Natural killer cell (primary cell): ENCODE results near the gene CD109. TPM values are rescaled to one million over a fixed set of nuclear protein-coding genes. Genes with fewer than 3 reads are reported as not detected.
"Not testable (repeated sequence)": the region's sequence is repeated elsewhere in the genome, so short reads cannot be mapped to it uniquely, and the experiment has no call there.

ENCODE experiments used
- ATAC-seq, 3 donors: fragments of 150-1000 bp in 2 of 3; fragments of 200-7000 bp in 1 of 3; cut with Tn5 transposase; 1 replicate in 1 of 3; 2 replicates in 2 of 3; pipeline ENCODE4 v1.10.0; 2021; ENCODE audit warnings: mild to moderate bottlenecking in 2 of 3, moderate library complexity in 2 of 3
- DNase-seq, 2 donors: peaks; one replicate each; pipeline versions ENCODE4 v3.0.0 to v3.0.0-alpha.2; 2013 to 2021; ENCODE audit warnings: mixed read lengths in 1 of 2
- H3K27ac ChIP-seq: one replicate; pipeline ENCODE4 v1.5.1; 2013; ENCODE audit warnings: mild to moderate bottlenecking, low read length
- H3K27me3 ChIP-seq: one replicate; pipeline ENCODE4 v1.6.1; 2013; ENCODE audit warnings: low read length; ENCODE audit not compliant: control insufficient read depth, insufficient read depth
- H3K36me3 ChIP-seq: one replicate; pipeline ENCODE4 v1.6.1; 2013; ENCODE audit warnings: low read length; ENCODE audit not compliant: control insufficient read depth, insufficient read depth
- H3K4me1 ChIP-seq: one replicate; pipeline ENCODE4 v1.6.1; 2013; ENCODE audit warnings: low read length; ENCODE audit not compliant: control insufficient read depth, insufficient read depth
- H3K4me3 ChIP-seq: one replicate; pipeline ENCODE4 v1.5.1; 2013; ENCODE audit warnings: low read length
- H3K9me3 ChIP-seq: one replicate; pipeline ENCODE4 v1.6.1; 2013; ENCODE audit warnings: low read length; ENCODE audit not compliant: control insufficient read depth, insufficient read depth
- H3K27ac Mint-ChIP-seq, 2 donors: one replicate each; pipeline ENCODE4 v1.8.0; 2022; ENCODE audit warnings: mild to moderate bottlenecking in 2 of 2, mixed read lengths in 2 of 2, moderate library complexity in 1 of 2
- H3K27me3 Mint-ChIP-seq, 2 donors: one replicate each; pipeline ENCODE4 v1.8.0; 2022; ENCODE audit warnings: low read depth in 2 of 2, mixed read lengths in 2 of 2
- H3K36me3 Mint-ChIP-seq: one replicate; pipeline ENCODE4 v1.8.0; 2022; ENCODE audit warnings: mixed read lengths
- H3K4me1 Mint-ChIP-seq, 2 donors: one replicate each; pipeline ENCODE4 v1.8.0; 2022; ENCODE audit warnings: mixed read lengths in 2 of 2
- H3K4me3 Mint-ChIP-seq: one replicate; pipeline ENCODE4 v1.8.0; 2022; ENCODE audit warnings: mild to moderate bottlenecking, moderate library complexity, mixed read lengths
- H3K9me3 Mint-ChIP-seq, 2 donors: one replicate each; pipeline ENCODE4 v1.8.0; 2022; ENCODE audit warnings: mixed read lengths in 2 of 2
- WGBS: methylation state at CpG from one replicate; pipeline ENCODE4 v1.1.7; 2013; ENCODE audit warnings: missing lambda C conversion rate; ENCODE audit not compliant: insufficient coverage; 5-methylcytosine and 5-hydroxymethylcytosine counted together
- intact Hi-C: fragments of 100-400 bp; cut with micrococcal nuclease; formaldehyde crosslinking; loops from one replicate; pipeline ENCODE4 v1.14.2; 2022
- total RNA-seq, 4 donors: library from RNA; stranded (reverse); fragments of 120-200 nt in 1 of 4; gene quantifications; one replicate each; pipeline versions ENCODE4 v1.2.3 to v1.2.4, GENCODE V29; 2013 to 2022
- TF ChIP-seq, protein P1 (sequence below): fragments of 200-600 bp; IDR thresholded peaks from one replicate; pipeline ENCODE4 v1.8.0; 2022; ENCODE audit warnings: antibody characterized with exemption

Gene CD109
- total RNA-seq, 3 donors from 2014 or later (not counting 1 experiment from before 2014, with no cell fraction given): 0.24 to 0.88 (median 0.83) TPM

- no peaks in the 10 kb centered on the region for H3K4me1 ChIP-seq
- ATAC-seq (no peak), DNase-seq (no peak)
- Mint-ChIP-seq H3K36me3 (no peaks in the 10 kb centered on the region), H3K9me3 (no peaks in the 10 kb centered on the region), H3K27me3 (no peaks in the 10 kb centered on the region), H3K4me1 (no peaks in the 10 kb centered on the region), H3K4me3 (no peak overlapping the region), H3K27ac (no peak overlapping the region)
- no peaks in the 10 kb centered on the region for H3K27me3 ChIP-seq
- TF ChIP-seq, protein P1, sequence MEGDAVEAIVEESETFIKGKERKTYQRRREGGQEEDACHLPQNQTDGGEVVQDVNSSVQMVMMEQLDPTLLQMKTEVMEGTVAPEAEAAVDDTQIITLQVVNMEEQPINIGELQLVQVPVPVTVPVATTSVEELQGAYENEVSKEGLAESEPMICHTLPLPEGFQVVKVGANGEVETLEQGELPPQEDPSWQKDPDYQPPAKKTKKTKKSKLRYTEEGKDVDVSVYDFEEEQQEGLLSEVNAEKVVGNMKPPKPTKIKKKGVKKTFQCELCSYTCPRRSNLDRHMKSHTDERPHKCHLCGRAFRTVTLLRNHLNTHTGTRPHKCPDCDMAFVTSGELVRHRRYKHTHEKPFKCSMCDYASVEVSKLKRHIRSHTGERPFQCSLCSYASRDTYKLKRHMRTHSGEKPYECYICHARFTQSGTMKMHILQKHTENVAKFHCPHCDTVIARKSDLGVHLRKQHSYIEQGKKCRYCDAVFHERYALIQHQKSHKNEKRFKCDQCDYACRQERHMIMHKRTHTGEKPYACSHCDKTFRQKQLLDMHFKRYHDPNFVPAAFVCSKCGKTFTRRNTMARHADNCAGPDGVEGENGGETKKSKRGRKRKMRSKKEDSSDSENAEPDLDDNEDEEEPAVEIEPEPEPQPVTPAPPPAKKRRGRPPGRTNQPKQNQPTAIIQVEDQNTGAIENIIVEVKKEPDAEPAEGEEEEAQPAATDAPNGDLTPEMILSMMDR: no peak
- WGBS: 84% methylated on average over 4 of the region's 5 CpGs
- H3K36me3 ChIP-seq: no peaks in the 10 kb centered on the region
- H3K4me3 ChIP-seq: no peak overlapping the region
- no peaks in the 10 kb centered on the region for H3K9me3 ChIP-seq
- no peak overlapping the region for H3K27ac ChIP-seq
- intact Hi-C loops: no loop called here
These were observed 107.7 kb downstream of the CD109 start for GRCh38 chr6:73803562-73804241.

DNA sequence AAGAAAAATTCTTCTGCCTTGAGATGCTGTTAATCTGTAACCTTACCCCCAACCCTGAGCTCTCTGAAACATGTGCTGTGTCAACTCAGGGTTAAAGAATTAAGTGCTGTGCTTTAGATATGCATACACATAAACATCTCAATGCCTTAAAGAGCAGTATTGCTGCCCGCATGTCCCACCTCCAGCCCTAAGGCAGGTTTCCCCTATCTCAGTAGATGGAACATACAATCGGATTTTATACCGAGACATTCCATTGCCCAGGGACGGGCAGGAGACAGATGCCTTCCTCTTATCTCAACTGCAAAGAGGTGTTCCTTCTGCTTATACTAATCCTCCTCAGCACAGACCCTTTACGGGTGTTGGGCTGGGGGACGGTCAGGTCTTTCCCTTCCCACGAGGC, 109.2 kb downstream of the CD109 start:
- H3K27me3 ChIP-seq, H3K36me3 ChIP-seq, ATAC-seq, H3K4me1 ChIP-seq, H3K36me3 Mint-ChIP-seq, H3K27me3 Mint-ChIP-seq, H3K27ac Mint-ChIP-seq, H3K4me1 Mint-ChIP-seq, H3K4me3 Mint-ChIP-seq, H3K9me3 Mint-ChIP-seq, H3K27ac ChIP-seq, DNase-seq, intact Hi-C loops, H3K4me3 ChIP-seq, H3K9me3 ChIP-seq: not testable (repeated sequence)
- WGBS: 99% methylated on average over 6 of the region's 7 CpGs

DNA sequence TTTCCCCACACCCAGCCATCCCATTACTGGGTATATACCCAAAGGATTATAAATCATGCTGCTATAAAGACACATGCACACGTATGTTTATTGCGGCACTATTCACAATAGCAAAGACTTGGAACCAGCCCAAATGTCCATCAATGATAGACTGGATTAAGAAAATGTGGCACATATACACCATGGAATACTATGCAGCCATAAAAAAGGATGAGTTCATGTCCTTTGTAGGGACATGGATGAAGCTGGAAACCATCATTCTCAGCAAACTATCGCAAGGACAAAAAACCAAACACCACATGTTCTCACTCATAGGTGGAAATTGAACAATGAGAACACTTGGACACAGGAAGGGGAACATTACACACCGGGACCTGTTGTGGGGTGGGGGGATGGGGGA, 110.0 kb downstream of the CD109 start:
- no CpG with 5 or more reads among the region's 4 CpGs for WGBS
- H3K4me3 ChIP-seq, DNase-seq, intact Hi-C loops, H3K4me1 Mint-ChIP-seq, H3K4me3 Mint-ChIP-seq, H3K36me3 ChIP-seq, H3K9me3 ChIP-seq, H3K27ac Mint-ChIP-seq, H3K9me3 Mint-ChIP-seq, H3K36me3 Mint-ChIP-seq, H3K27me3 Mint-ChIP-seq, H3K27me3 ChIP-seq, ATAC-seq, H3K4me1 ChIP-seq, H3K27ac ChIP-seq: not testable (repeated sequence)

GRCh38 chr6:73811706-73812105, 115.7 kb downstream of the CD109 start:
- H3K36me3 Mint-ChIP-seq: no peaks in the 10 kb centered on the region
- no peaks in the 10 kb centered on the region for H3K9me3 Mint-ChIP-seq
- H3K4me3 Mint-ChIP-seq: no peak overlapping the region
- Histone ChIP-seq H3K27ac (no peak overlapping the region), H3K27me3 (no peaks in the 10 kb centered on the region), H3K4me1 (no peaks in the 10 kb centered on the region), H3K4me3 (no peak overlapping the region), H3K9me3 (no peaks in the 10 kb centered on the region), H3K36me3 (no peaks in the 10 kb centered on the region)
- TF ChIP-seq, protein P1: no peak
- DNase-seq: no peak
- no peak for ATAC-seq
- no peak overlapping the region for H3K27ac Mint-ChIP-seq
- H3K27me3 Mint-ChIP-seq: no peaks in the 10 kb centered on the region
- intact Hi-C loops: no loop called here
- H3K4me1 Mint-ChIP-seq: no peaks in the 10 kb centered on the region
